ENCODE data around the gene TM9SF1. TPM values are rescaled to one million over a fixed set of nuclear protein-coding genes. Genes with fewer than 3 reads are reported as not detected.

TM9SF1 gene
- 49.6 TPM for total RNA-seq (ENCODE audit: insufficient read depth, low replicate concordance)

- DNase-seq (ENCODE audit: low spot score): peak; percentile 92
Observed at GRCh38 chr14:24195186-24196070, at the start of gene TM9SF1. TSS of gene TM9SF1 (minus strand) at chr14:24195441. CDS start at chr14:24195019, 422 bp downstream.

GRCh38 chr14:24243336-24243836, 48.1 kb upstream of the TM9SF1 start:
- DNase-seq (ENCODE audit: low spot score): no peak

GRCh38 chr14:24241829-24242443, 46.7 kb upstream of the TM9SF1 start:
- DNase-seq (ENCODE audit: low spot score): peak; percentile 98

- no peak for DNase-seq (ENCODE audit: low spot score)
Observed at GRCh38 chr14:24240110-24240918, 45.1 kb upstream of the TM9SF1 start.

- no peak for DNase-seq (ENCODE audit: low spot score)
Observed at GRCh38 chr14:24238527-24239037, 43.3 kb upstream of the TM9SF1 start.

GRCh38 chr14:24238123-24238522, 42.9 kb upstream of the TM9SF1 start:
- DNase-seq (ENCODE audit: low spot score): no peak

- DNase-seq (ENCODE audit: low spot score): no peak
Observed at GRCh38 chr14:24237463-24237955, 42.3 kb upstream of the TM9SF1 start.

GRCh38 chr14:24236689-24237462, 41.6 kb upstream of the TM9SF1 start:
- DNase-seq (ENCODE audit: low spot score): no peak

GRCh38 chr14:24235804-24236688, 40.8 kb upstream of the TM9SF1 start:
- no peak for DNase-seq (ENCODE audit: low spot score)

GRCh38 chr14:24234095-24235005, 39.1 kb upstream of the TM9SF1 start:
- DNase-seq (ENCODE audit: low spot score): no peak

GRCh38 chr14:24233538-24233866, 38.3 kb upstream of the TM9SF1 start:
- DNase-seq (ENCODE audit: low spot score): no peak

- DNase-seq (ENCODE audit: low spot score): peak; percentile 89
Observed at GRCh38 chr14:24232645-24233537, 37.6 kb upstream of the TM9SF1 start, which contains the start of gene GMPR2. TSS of gene GMPR2 (plus strand) at chr14:24232929. CDS start at chr14:24233254, 325 bp downstream.

- DNase-seq (ENCODE audit: low spot score): peak; percentile 96
Observed at GRCh38 chr14:24232121-24232644, 36.9 kb upstream of the TM9SF1 start, which contains the start of gene NEDD8. TSS of gene NEDD8 (minus strand) at chr14:24232367. CDS start at chr14:24232267, 100 bp downstream.

GRCh38 chr14:24231263-24232120, 36.3 kb upstream of the TM9SF1 start:
- DNase-seq (ENCODE audit: low spot score): no peak

GRCh38 chr14:24228902-24229301, 33.7 kb upstream of the TM9SF1 start:
- no peak for DNase-seq (ENCODE audit: low spot score)

GRCh38 chr14:24226473-24226872, 31.2 kb upstream of the TM9SF1 start:
- no peak for DNase-seq (ENCODE audit: low spot score)

Data from umbilical cord (tissue), 2 donors.